ENCODE data around the gene MDM1.

DNA sequence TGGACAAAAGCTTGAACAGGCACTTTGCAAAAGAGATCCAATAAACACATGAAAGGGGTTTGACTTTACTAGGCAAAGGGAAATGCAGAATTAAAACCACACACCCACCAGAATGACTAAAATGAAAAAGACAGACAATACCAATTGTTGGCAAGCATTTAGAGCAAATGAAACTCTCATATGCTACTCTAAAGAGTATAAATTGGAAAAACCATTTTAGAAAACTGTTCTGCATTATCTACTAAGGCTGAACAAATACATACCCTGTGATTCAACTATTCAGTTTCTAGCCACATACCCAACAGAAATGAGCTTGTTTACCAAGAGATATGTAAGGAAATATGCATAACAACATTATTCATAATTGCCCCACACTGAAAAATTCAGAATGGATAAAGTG is 70.3 kb downstream of the MDM1 start:
- TF ChIP-seq ZNF157 (tag by site-specific recombination; IDR thresholded peaks at IDR 0.05), result no peak
- TF ChIP-seq ZNF623 (tag by site-specific recombination; IDR thresholded peaks at IDR 0.05), result no peak
- TF ChIP-seq, protein P1, sequence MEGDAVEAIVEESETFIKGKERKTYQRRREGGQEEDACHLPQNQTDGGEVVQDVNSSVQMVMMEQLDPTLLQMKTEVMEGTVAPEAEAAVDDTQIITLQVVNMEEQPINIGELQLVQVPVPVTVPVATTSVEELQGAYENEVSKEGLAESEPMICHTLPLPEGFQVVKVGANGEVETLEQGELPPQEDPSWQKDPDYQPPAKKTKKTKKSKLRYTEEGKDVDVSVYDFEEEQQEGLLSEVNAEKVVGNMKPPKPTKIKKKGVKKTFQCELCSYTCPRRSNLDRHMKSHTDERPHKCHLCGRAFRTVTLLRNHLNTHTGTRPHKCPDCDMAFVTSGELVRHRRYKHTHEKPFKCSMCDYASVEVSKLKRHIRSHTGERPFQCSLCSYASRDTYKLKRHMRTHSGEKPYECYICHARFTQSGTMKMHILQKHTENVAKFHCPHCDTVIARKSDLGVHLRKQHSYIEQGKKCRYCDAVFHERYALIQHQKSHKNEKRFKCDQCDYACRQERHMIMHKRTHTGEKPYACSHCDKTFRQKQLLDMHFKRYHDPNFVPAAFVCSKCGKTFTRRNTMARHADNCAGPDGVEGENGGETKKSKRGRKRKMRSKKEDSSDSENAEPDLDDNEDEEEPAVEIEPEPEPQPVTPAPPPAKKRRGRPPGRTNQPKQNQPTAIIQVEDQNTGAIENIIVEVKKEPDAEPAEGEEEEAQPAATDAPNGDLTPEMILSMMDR (tag by site-specific recombination; IDR thresholded peaks at IDR 0.05), result no peak
- no peak for TF ChIP-seq KLF1 (tag by site-specific recombination; IDR thresholded peaks at IDR 0.05)
- TF ChIP-seq ZNF558 (tag by site-specific recombination; IDR thresholded peaks at IDR 0.05), result no peak

All from HEK293 (cell line).